IMR-90 (cell line): ENCODE measurements around the gene MFN1. TPM values are rescaled to one million over a fixed set of nuclear protein-coding genes. Genes with fewer than 3 reads are reported as not detected.

Source experiments
- ATAC-seq: fragments of 200-7000 bp; cut with Tn5 transposase; 2 replicates; pipeline ENCODE4 v1.9.1; 2020; ENCODE audit warnings: low read depth, mild to moderate bottlenecking, moderate library complexity
- BruUV-seq: library from RNA; stranded (reverse); fragments of 400-500 nt; replicated peaks from 2 replicates; lab custom pipeline; 2021; lab: Mats Ljungman, UMichigan
- CTCF ChIA-PET: fragments of 300-600 bp; formaldehyde crosslinking; extraction: SDS; loops from one replicate; lab custom pipeline; 2021; ENCODE audit warnings: antibody characterized with exemption; lab: Yijun Ruan, JAX
- POLR2A ChIA-PET: fragments of 300-600 bp; sonication (Branson Sonifier 250); formaldehyde crosslinking; loops from one replicate; lab custom pipeline; 2022; ENCODE audit warnings: antibody characterized with exemption; ENCODE audit not compliant: unreplicated experiment; lab: Charles Lee
- DNase-seq: peaks from one replicate; pipeline ENCODE4 v3.0.0; 2013
- H2AFZ ChIP-seq: replicated peaks from 2 replicates; pipeline ENCODE3; 2013; ENCODE audit warnings: low read length, mild to moderate bottlenecking; ENCODE audit not compliant: poor library complexity
- H2AK5ac ChIP-seq: 2 replicates; pipeline ENCODE4 v1.6.1; 2013; ENCODE audit warnings: low read depth, low read length, inconsistent platforms
- H2AK9ac ChIP-seq: replicated peaks from 2 replicates; pipeline ENCODE3; 2013; ENCODE audit warnings: mild to moderate bottlenecking, low read depth, low read length, moderate library complexity; ENCODE audit not compliant: poor library complexity
- H2BK120ac ChIP-seq: 2 replicates; pipeline ENCODE4 v1.6.1; 2013; ENCODE audit warnings: low read depth, low read length, inconsistent platforms
- H2BK15ac ChIP-seq: 3 replicates; pipeline ENCODE4 v1.6.1; 2013; ENCODE audit warnings: low read depth, low read length, inconsistent platforms
- H2BK20ac ChIP-seq: 2 replicates; pipeline ENCODE4 v1.6.1; 2013; ENCODE audit warnings: low read depth, mild to moderate bottlenecking, inconsistent platforms, low read length, moderate library complexity
- H2BK5ac ChIP-seq: 2 replicates; pipeline ENCODE4 v1.6.1; 2013; ENCODE audit warnings: mild to moderate bottlenecking, low read depth, low read length, inconsistent platforms; ENCODE audit not compliant: poor library complexity, severe bottlenecking
- H3K14ac ChIP-seq: replicated peaks from 2 replicates; pipeline ENCODE4 v1.6.1; 2013; ENCODE audit warnings: low read depth, low read length, inconsistent platforms
- H3K18ac ChIP-seq: 2 replicates; pipeline ENCODE4 v1.6.1; 2013; ENCODE audit warnings: low read depth, low read length, control low read depth
- H3K23ac ChIP-seq: 2 replicates; pipeline ENCODE4 v1.6.1; 2013; ENCODE audit warnings: low read depth, low read length, inconsistent platforms
- H3K27ac ChIP-seq: 2 replicates; pipeline ENCODE4 v1.5.1; 2013; ENCODE audit warnings: mild to moderate bottlenecking, control low read depth, low read length; ENCODE audit not compliant: insufficient read depth
- H3K27me3 ChIP-seq: 2 replicates; pipeline ENCODE4 v1.6.1; 2013; ENCODE audit warnings: low read length; ENCODE audit not compliant: control insufficient read depth, insufficient read depth
- H3K36me3 ChIP-seq: 2 replicates; pipeline ENCODE4 v1.6.1; 2013; ENCODE audit warnings: low read length, mixed read lengths; ENCODE audit not compliant: control insufficient read depth, insufficient read depth
- H3K4ac ChIP-seq: 2 replicates; pipeline ENCODE4 v1.6.1; 2013; ENCODE audit warnings: low read depth, low read length, inconsistent platforms
- H3K4me1 ChIP-seq: 2 replicates; pipeline ENCODE4 v1.6.1; 2013; ENCODE audit warnings: low read length, mixed read lengths; ENCODE audit not compliant: control insufficient read depth, insufficient read depth
- H3K4me2 ChIP-seq: 2 replicates; pipeline ENCODE4 v1.6.1; 2013; ENCODE audit warnings: low read depth, mild to moderate bottlenecking, control low read depth, low read length, moderate library complexity
- H3K4me3 ChIP-seq: 2 replicates; pipeline ENCODE4 v1.5.1; 2013; ENCODE audit warnings: low read depth, mild to moderate bottlenecking, control low read depth, low read length, moderate library complexity; ENCODE audit not compliant: insufficient read depth
- H3K56ac ChIP-seq: 2 replicates; pipeline ENCODE4 v1.6.1; 2013; ENCODE audit warnings: low read length, inconsistent platforms; ENCODE audit not compliant: insufficient read depth; ENCODE audit errors: extremely low read depth
- H3K79me1 ChIP-seq, 2 experiments: 2 replicates each; pipeline ENCODE4 v1.6.1; 2013; ENCODE audit warnings: low read length in 2 of 2, inconsistent platforms in 1 of 2, low read depth in 1 of 2
- H3K9ac ChIP-seq: 2 replicates; pipeline ENCODE4 v1.6.1; 2013; ENCODE audit warnings: low read depth, low read length, control low read depth
- H3K9me1 ChIP-seq: 2 replicates; pipeline ENCODE4 v1.6.1; 2013; ENCODE audit warnings: low read length, inconsistent platforms; ENCODE audit not compliant: insufficient read depth
- H3K9me3 ChIP-seq: 2 replicates; pipeline ENCODE4 v1.6.1; 2013; ENCODE audit warnings: low read length; ENCODE audit not compliant: control insufficient read depth, insufficient read depth
- H4K20me1 ChIP-seq: 2 replicates; pipeline ENCODE4 v1.6.1; 2013; ENCODE audit warnings: low read length, inconsistent platforms; ENCODE audit not compliant: insufficient read depth
- H4K5ac ChIP-seq: 2 replicates; pipeline ENCODE4 v1.6.1; 2013; ENCODE audit warnings: mild to moderate bottlenecking, low read depth, low read length, control low read depth
- H4K8ac ChIP-seq, 2 experiments: 2 replicates each; pipeline ENCODE4 v1.6.1; 2013; ENCODE audit warnings: low read depth in 2 of 2, low read length in 2 of 2, control low read depth in 1 of 2, inconsistent platforms in 1 of 2
- H4K91ac ChIP-seq: 2 replicates; pipeline ENCODE4 v1.6.1; 2013; ENCODE audit warnings: low read depth, low read length, inconsistent platforms; ENCODE audit not compliant: insufficient read depth
- BHLHE40 ChIP-seq: fragments of 150-350 bp; IDR thresholded peaks from 2 replicates; pipeline ENCODE4 v1.6.1; 2016; ENCODE audit warnings: mild to moderate bottlenecking, low read depth, low read length
- CEBPB ChIP-seq: IDR thresholded peaks from 2 replicates; pipeline ENCODE4 v1.6.1; 2012; ENCODE audit warnings: low read depth, low read length, improper control_type of control experiment
- CHD1 ChIP-seq: IDR thresholded peaks from 2 replicates; pipeline ENCODE4 v1.6.1; 2012; ENCODE audit warnings: low read depth, low read length, improper control_type of control experiment
- ELK1 ChIP-seq: fragments of 150-350 bp; IDR thresholded peaks from 2 replicates; pipeline ENCODE4 v1.6.1; 2016; ENCODE audit warnings: low read depth, mild to moderate bottlenecking, low read length, moderate library complexity, borderline replicate concordance
- FOS ChIP-seq: fragments of 150-350 bp; IDR thresholded peaks from 2 replicates; pipeline ENCODE4 v1.6.1; 2016; ENCODE audit warnings: low read depth, low read length
- MAFK ChIP-seq: IDR thresholded peaks from 2 replicates; pipeline ENCODE4 v1.6.1; 2012; ENCODE audit warnings: low read depth, low read length, improper control_type of control experiment
- MAZ ChIP-seq: IDR thresholded peaks from 2 replicates; pipeline ENCODE4 v1.6.1; 2012; ENCODE audit warnings: low read depth, mild to moderate bottlenecking, low read length, improper control_type of control experiment, moderate library complexity, borderline replicate concordance
- MXI1 ChIP-seq: IDR thresholded peaks from 2 replicates; pipeline ENCODE4 v1.6.1; 2012; ENCODE audit warnings: low read depth, mild to moderate bottlenecking, low read length, moderate library complexity, borderline replicate concordance
- NFE2L2 ChIP-seq: fragments of 150-350 bp; IDR thresholded peaks from 2 replicates; pipeline ENCODE4 v1.6.1; 2016; ENCODE audit warnings: low read depth, mild to moderate bottlenecking, low read length
- POLR2A ChIP-seq: IDR thresholded peaks from 2 replicates; pipeline ENCODE4 v1.6.1; 2012; ENCODE audit warnings: mild to moderate bottlenecking, low read depth, low read length
- RAD21 ChIP-seq: IDR thresholded peaks from 2 replicates; pipeline ENCODE4 v1.6.1; 2012; ENCODE audit warnings: low read length, improper control_type of control experiment
- RCOR1 ChIP-seq: IDR thresholded peaks from 2 replicates; pipeline ENCODE4 v1.6.1; 2012; ENCODE audit warnings: mild to moderate bottlenecking, low read length, improper control_type of control experiment; ENCODE audit not compliant: insufficient replicate concordance
- RFX5 ChIP-seq: IDR thresholded peaks from 2 replicates; pipeline ENCODE4 v1.8.0; 2012; ENCODE audit warnings: low read depth, mild to moderate bottlenecking, low read length, moderate library complexity
- SMC3 ChIP-seq: fragments of 150-350 bp; IDR thresholded peaks from 2 replicates; pipeline ENCODE4 v1.6.1; 2016; ENCODE audit warnings: low read depth, mild to moderate bottlenecking, antibody characterized with exemption, low read length, moderate library complexity
- USF2 ChIP-seq: fragments of 150-350 bp; IDR thresholded peaks from 2 replicates; pipeline ENCODE4 v1.6.1; 2017; ENCODE audit warnings: mild to moderate bottlenecking, antibody characterized with exemption, low read length, low read depth
- WGBS, 2 experiments: methylation state at CpG; one replicate each; pipeline versions ENCODE4 v1.1.5 to v1.1.7; 2013; ENCODE audit warnings: missing lambda C conversion rate in 2 of 2; ENCODE audit not compliant: insufficient read length in 1 of 2; ENCODE audit errors: extremely low coverage in 2 of 2; 5-methylcytosine and 5-hydroxymethylcytosine counted together
- dilution Hi-C: fragments of 300-500 bp; cut with HindIII; formaldehyde crosslinking; loops from one replicate; pipeline ENCODE4 v1.14.3; 2018; ENCODE audit warnings: low sequenced_read_pairs; ENCODE audit not compliant: unreplicated experiment
- in situ Hi-C: fragments of 300-500 bp; cut with MboI; formaldehyde crosslinking; loops from 3 replicates; pipeline ENCODE4 v1.14.3; 2019; ENCODE audit warnings: low sequenced_read_pairs, inconsistent platforms, mixed read lengths
- intact Hi-C: fragments of 100-400 bp; cut with micrococcal nuclease; formaldehyde crosslinking; loops from 2 replicates; pipeline ENCODE4 v1.10.0; 2022
- polyA plus RNA-seq, 3 experiments: library from polyadenylated mRNA; depleted of rRNA; stranded (reverse); fragments of >200 nt; gene quantifications; 2 replicates each; pipeline ENCODE4 v1.2.3, GENCODE V29; 2012; ENCODE audit warnings: low replicate concordance in 1 of 3
- total RNA-seq: library from RNA; depleted of rRNA; stranded (reverse); fragments of >200 nt; gene quantifications from 2 replicates; pipeline ENCODE4 v1.2.3, GENCODE V29; 2012
- TF ChIP-seq, protein P1 (sequence below): conservative IDR thresholded peaks from 2 replicates; pipeline ENCODE4 v1.5.1; 2012; ENCODE audit warnings: mild to moderate bottlenecking, low read depth, low read length, improper control_type of control experiment

Gene MFN1
- total and polyA plus RNA-seq, 2 of the 4 experiments (the other 2 are of a cell fraction) = 23.6 to 40.3 TPM

DNA sequence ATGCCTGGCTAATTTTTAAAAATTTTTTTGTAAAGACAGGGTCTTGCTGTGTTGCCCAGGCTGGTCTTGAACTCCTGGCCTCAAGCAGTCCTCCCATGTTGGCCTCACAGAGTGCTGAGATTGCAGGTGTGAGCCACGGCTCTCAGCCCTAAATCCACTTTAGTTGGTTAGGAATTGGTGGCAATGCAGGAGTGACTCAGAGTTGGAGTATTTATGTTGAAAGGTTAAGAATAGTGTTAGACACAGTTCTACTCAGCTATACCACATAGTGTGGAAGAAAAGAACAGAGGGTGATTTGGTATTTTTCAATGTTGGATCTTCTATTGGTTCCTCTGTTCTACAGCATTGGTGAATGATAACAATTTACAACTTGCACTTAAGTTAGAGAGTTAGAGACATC lies 17.1 kb upstream of the MFN1 start:
- H3K4me3 ChIP-seq = no peak overlapping the region
- H2BK120ac ChIP-seq = no peak overlapping the region
- no peak overlapping the region; the same call in 1 of the 2 replicates for H3K14ac ChIP-seq
- H3K4ac ChIP-seq = no peak overlapping the region
- TF ChIP-seq CEBPB (no peak), RAD21 (no peak), SMC3 (no peak), USF2 (no peak), CHD1 (no peak), MXI1 (no peak), MAZ (no peak), ELK1 (no peak), NFE2L2 (no peak), MAFK (no peak), FOS (no peak), BHLHE40 (no peak), RCOR1 (no peak), POLR2A (no peak), RFX5 (no peak)
- TF ChIP-seq, protein P1, sequence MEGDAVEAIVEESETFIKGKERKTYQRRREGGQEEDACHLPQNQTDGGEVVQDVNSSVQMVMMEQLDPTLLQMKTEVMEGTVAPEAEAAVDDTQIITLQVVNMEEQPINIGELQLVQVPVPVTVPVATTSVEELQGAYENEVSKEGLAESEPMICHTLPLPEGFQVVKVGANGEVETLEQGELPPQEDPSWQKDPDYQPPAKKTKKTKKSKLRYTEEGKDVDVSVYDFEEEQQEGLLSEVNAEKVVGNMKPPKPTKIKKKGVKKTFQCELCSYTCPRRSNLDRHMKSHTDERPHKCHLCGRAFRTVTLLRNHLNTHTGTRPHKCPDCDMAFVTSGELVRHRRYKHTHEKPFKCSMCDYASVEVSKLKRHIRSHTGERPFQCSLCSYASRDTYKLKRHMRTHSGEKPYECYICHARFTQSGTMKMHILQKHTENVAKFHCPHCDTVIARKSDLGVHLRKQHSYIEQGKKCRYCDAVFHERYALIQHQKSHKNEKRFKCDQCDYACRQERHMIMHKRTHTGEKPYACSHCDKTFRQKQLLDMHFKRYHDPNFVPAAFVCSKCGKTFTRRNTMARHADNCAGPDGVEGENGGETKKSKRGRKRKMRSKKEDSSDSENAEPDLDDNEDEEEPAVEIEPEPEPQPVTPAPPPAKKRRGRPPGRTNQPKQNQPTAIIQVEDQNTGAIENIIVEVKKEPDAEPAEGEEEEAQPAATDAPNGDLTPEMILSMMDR = no peak
- no peaks in the 10 kb centered on the region for H4K20me1 ChIP-seq
- no peak overlapping the region for H2AK9ac ChIP-seq
- no peak overlapping the region for H2AFZ ChIP-seq
- no peak overlapping the region for H2BK15ac ChIP-seq
- H2AK5ac ChIP-seq = no peak overlapping the region
- H2BK5ac ChIP-seq = no peak overlapping the region
- 83% methylated on average over 1 of the region's 1 CpG; no CpG with 5 or more reads in 1 of the 2 experiments for WGBS, 2 experiments
- no peak overlapping the region for H3K18ac ChIP-seq
- H3K4me1 ChIP-seq = 0 out of 2 replicates have a peak, but pooled peaks cover 2% of the 10 kb centered on the region
- no peak overlapping the region for H3K4me2 ChIP-seq
- H3K27ac ChIP-seq = no peak overlapping the region
- ChIA-PET CTCF (no interaction called here), POLR2A (no interaction called here)
- intact Hi-C loops (no loop called here), in situ Hi-C loops (loop anchor here (10.0 kb wide), 1 partner anchor 224 kb away; no protein-coding TSS in a partner anchor), dilution Hi-C loops (no loop called here)
- H3K27me3 ChIP-seq = no peaks in the 10 kb centered on the region
- no peak overlapping the region for H4K8ac ChIP-seq
- BruUV-seq = no TSS peak
- H2BK20ac ChIP-seq = no peak overlapping the region
- no peak overlapping the region for H4K91ac ChIP-seq
- H3K9me1 ChIP-seq = 0 out of 2 replicates have a peak, but pooled peaks cover under 1% of the 10 kb centered on the region
- no peak overlapping the region for H3K9ac ChIP-seq
- H3K36me3 ChIP-seq = peaks cover 41% of the 10 kb centered on the region
- H4K5ac ChIP-seq = no peak overlapping the region
- DNase-seq (peak; percentile 26), ATAC-seq (peak; percentile 51; the same call in 1 of the 2 replicates)
- H3K23ac ChIP-seq = no peak overlapping the region
- H3K56ac ChIP-seq = no peak overlapping the region
- peaks cover 17 to 26% of the 10 kb centered on the region in 2 experiments for H3K79me1 ChIP-seq
- H3K9me3 ChIP-seq = no peaks in the 10 kb centered on the region
